ENCODE measurements around the gene SEMA3D. TPM values are rescaled to one million over a fixed set of nuclear protein-coding genes. Genes with fewer than 3 reads are reported as not detected.

Gene SEMA3D
- total and polyA plus RNA-seq, 2 of the 4 experiments (the other 2 are of a cell fraction): 2.9 to 13.6 TPM

DNA sequence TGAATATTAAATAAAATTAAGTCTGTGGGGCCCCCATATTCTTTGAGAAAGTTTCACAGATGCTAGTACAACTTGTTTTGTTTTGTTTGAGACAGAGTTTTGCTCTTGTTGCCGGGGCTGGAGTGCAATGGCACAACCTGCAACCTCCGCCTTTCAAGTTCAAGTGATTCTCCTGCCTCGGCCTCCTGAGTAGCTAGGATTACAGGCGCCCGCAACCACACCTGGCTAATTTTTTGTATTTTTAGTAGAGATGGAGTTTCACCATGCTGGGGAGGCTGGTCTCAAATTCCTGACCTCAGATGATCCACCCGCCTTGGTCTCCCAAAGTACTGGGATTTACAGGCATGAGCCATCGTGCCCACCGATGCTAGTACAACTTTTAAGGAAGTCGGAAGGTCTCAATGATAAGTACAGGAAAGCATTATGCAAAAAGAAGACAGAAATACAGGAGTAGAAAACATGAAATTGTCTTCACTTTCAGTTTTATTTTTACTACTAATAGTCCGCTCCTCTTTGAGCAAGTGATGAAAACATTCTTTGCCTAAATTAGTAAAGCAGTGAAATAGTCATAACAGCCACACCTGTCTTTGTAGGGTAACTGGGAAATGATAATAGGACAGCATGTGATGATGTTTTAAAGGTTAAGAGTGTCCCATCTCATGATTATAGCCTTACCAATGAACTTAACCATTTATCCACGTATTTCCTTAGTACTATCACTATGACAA is 147.5 kb downstream of the SEMA3D start:
- ChIA-PET POLR2A (ENCODE audit: unreplicated experiment) (no interaction called here), CTCF (no interaction called here)
- no peak overlapping the region for H3K18ac ChIP-seq (ENCODE audit: low read depth, low read length)
- H3K56ac ChIP-seq (ENCODE audit: extremely low read depth, insufficient read depth, low read length): no peak overlapping the region
- H3K36me3 ChIP-seq (ENCODE audit: control insufficient read depth, insufficient read depth, low read length): no peaks in the 10 kb centered on the region
- H3K79me1 ChIP-seq (ENCODE audit: low read depth in 1 of 2, low read length in 2 of 2): no peaks in the 10 kb centered on the region
- H3K14ac ChIP-seq (replicated peaks; ENCODE audit: low read depth, low read length): no peak overlapping the region
- no peaks in the 10 kb centered on the region for H3K9me1 ChIP-seq (ENCODE audit: insufficient read depth, low read length)
- H2BK120ac ChIP-seq (ENCODE audit: low read depth, low read length): no peak overlapping the region
- intact Hi-C loops (cut with micrococcal nuclease) (no loop called here), dilution Hi-C loops (cut with HindIII; ENCODE audit: low sequenced_read_pairs, unreplicated experiment) (no loop called here), in situ Hi-C loops (cut with MboI; ENCODE audit: low sequenced_read_pairs) (loop anchor here (10.0 kb wide), 1 partner anchor 805 kb away; no protein-coding TSS in a partner anchor)
- H3K4ac ChIP-seq (ENCODE audit: low read depth, low read length): no peak overlapping the region
- no peak overlapping the region for H2BK15ac ChIP-seq (ENCODE audit: low read depth, low read length)
- no peak overlapping the region for H2BK5ac ChIP-seq (ENCODE audit: low read depth, low read length, poor library complexity, severe bottlenecking)
- no peak overlapping the region for H3K27ac ChIP-seq (ENCODE audit: insufficient read depth, low read length)
- no peak for DNase-seq
- H3K27me3 ChIP-seq (ENCODE audit: control insufficient read depth, insufficient read depth, low read length): no peaks in the 10 kb centered on the region
- no peak overlapping the region for H2AFZ ChIP-seq (replicated peaks; ENCODE audit: low read length, poor library complexity)
- no TSS peak for BruUV-seq (replicated peaks)
- H4K5ac ChIP-seq (ENCODE audit: low read depth, low read length): no peak overlapping the region
- H3K4me3 ChIP-seq (ENCODE audit: insufficient read depth, low read depth, low read length): no peak overlapping the region
- no peaks in the 10 kb centered on the region for H3K9me3 ChIP-seq (ENCODE audit: control insufficient read depth, insufficient read depth, low read length)
- no peak overlapping the region for H4K8ac ChIP-seq (ENCODE audit: low read depth in 2 of 2, low read length in 2 of 2)
- H2AK5ac ChIP-seq (ENCODE audit: low read depth, low read length): no peak overlapping the region
- TF ChIP-seq, protein P1, sequence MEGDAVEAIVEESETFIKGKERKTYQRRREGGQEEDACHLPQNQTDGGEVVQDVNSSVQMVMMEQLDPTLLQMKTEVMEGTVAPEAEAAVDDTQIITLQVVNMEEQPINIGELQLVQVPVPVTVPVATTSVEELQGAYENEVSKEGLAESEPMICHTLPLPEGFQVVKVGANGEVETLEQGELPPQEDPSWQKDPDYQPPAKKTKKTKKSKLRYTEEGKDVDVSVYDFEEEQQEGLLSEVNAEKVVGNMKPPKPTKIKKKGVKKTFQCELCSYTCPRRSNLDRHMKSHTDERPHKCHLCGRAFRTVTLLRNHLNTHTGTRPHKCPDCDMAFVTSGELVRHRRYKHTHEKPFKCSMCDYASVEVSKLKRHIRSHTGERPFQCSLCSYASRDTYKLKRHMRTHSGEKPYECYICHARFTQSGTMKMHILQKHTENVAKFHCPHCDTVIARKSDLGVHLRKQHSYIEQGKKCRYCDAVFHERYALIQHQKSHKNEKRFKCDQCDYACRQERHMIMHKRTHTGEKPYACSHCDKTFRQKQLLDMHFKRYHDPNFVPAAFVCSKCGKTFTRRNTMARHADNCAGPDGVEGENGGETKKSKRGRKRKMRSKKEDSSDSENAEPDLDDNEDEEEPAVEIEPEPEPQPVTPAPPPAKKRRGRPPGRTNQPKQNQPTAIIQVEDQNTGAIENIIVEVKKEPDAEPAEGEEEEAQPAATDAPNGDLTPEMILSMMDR (conservative IDR thresholded peaks at IDR 0.05; ENCODE audit: low read depth, low read length): no peak
- TF ChIP-seq BHLHE40 (IDR thresholded peaks at IDR 0.05; ENCODE audit: low read depth, low read length): no peak
- no peak for TF ChIP-seq MXI1 (IDR thresholded peaks at IDR 0.05; ENCODE audit: borderline replicate concordance, low read depth, low read length)
- no peak for TF ChIP-seq POLR2A (IDR thresholded peaks at IDR 0.05; ENCODE audit: low read depth, low read length)
- TF ChIP-seq FOS (IDR thresholded peaks at IDR 0.05; ENCODE audit: low read depth, low read length): no peak
- no peak for TF ChIP-seq RAD21 (IDR thresholded peaks at IDR 0.05; ENCODE audit: low read length)
- TF ChIP-seq SMC3 (IDR thresholded peaks at IDR 0.05; ENCODE audit: low read depth, low read length): no peak
- no peak for TF ChIP-seq MAZ (IDR thresholded peaks at IDR 0.05; ENCODE audit: borderline replicate concordance, low read depth, low read length)
- TF ChIP-seq RFX5 (IDR thresholded peaks at IDR 0.05; ENCODE audit: low read depth, low read length): no peak
- no peak for TF ChIP-seq CHD1 (IDR thresholded peaks at IDR 0.05; ENCODE audit: low read depth, low read length)
- TF ChIP-seq RCOR1 (IDR thresholded peaks at IDR 0.05; ENCODE audit: insufficient replicate concordance, low read length): no peak
- TF ChIP-seq MAFK (IDR thresholded peaks at IDR 0.05; ENCODE audit: low read depth, low read length): no peak
- TF ChIP-seq, protein P2, sequence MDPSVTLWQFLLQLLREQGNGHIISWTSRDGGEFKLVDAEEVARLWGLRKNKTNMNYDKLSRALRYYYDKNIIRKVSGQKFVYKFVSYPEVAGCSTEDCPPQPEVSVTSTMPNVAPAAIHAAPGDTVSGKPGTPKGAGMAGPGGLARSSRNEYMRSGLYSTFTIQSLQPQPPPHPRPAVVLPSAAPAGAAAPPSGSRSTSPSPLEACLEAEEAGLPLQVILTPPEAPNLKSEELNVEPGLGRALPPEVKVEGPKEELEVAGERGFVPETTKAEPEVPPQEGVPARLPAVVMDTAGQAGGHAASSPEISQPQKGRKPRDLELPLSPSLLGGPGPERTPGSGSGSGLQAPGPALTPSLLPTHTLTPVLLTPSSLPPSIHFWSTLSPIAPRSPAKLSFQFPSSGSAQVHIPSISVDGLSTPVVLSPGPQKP (IDR thresholded peaks at IDR 0.05; ENCODE audit: borderline replicate concordance, low read depth, low read length): no peak
- no peak for TF ChIP-seq NFE2L2 (IDR thresholded peaks at IDR 0.05; ENCODE audit: low read depth, low read length)
- TF ChIP-seq CEBPB (IDR thresholded peaks at IDR 0.05; ENCODE audit: low read depth, low read length): no peak
- TF ChIP-seq, protein P3, sequence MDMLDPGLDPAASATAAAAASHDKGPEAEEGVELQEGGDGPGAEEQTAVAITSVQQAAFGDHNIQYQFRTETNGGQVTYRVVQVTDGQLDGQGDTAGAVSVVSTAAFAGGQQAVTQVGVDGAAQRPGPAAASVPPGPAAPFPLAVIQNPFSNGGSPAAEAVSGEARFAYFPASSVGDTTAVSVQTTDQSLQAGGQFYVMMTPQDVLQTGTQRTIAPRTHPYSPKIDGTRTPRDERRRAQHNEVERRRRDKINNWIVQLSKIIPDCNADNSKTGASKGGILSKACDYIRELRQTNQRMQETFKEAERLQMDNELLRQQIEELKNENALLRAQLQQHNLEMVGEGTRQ (IDR thresholded peaks at IDR 0.05; ENCODE audit: low read depth, low read length): no peak
- no peak overlapping the region for H4K91ac ChIP-seq (ENCODE audit: insufficient read depth, low read depth, low read length)
- WGBS, 2 experiments (ENCODE audit: extremely low coverage in 2 of 2, insufficient read length in 1 of 2): 92% methylated on average over 4 of the region's 11 CpGs; no CpG with 5 or more reads in 1 of the 2 experiments
- no peak overlapping the region for H2AK9ac ChIP-seq (replicated peaks; ENCODE audit: low read depth, low read length, poor library complexity)
- no peak overlapping the region for H2BK20ac ChIP-seq (ENCODE audit: low read depth, low read length)
- H3K9ac ChIP-seq (ENCODE audit: low read depth, low read length): no peak overlapping the region
- H3K4me1 ChIP-seq (ENCODE audit: control insufficient read depth, insufficient read depth, low read length): no peaks in the 10 kb centered on the region
- no peak for ATAC-seq (ENCODE audit: low read depth)
- no peak overlapping the region for H3K4me2 ChIP-seq (ENCODE audit: low read depth, low read length)
- H3K23ac ChIP-seq (ENCODE audit: low read depth, low read length): no peak overlapping the region
- H4K20me1 ChIP-seq (ENCODE audit: insufficient read depth, low read length): no peaks in the 10 kb centered on the region
